Prostate gland (tissue), 2 donors: Measurements from ENCODE around the gene CYB561D1.

Experiments used
- POLR2A ChIP-seq: fragments of 450-650 bp; IDR thresholded peaks from one replicate; pipeline ENCODE4 v1.6.1; 2016; ENCODE audit warnings: antibody characterized with exemption, mild to moderate bottlenecking
- TF ChIP-seq, protein P1 (sequence below), 4 experiments: fragments of 200-600 bp in 2 of 4; fragments of 450-650 bp in 2 of 4; sonication (generic) in 2 of 4; IDR thresholded peaks; 1 replicate in 3 of 4; 2 replicates in 1 of 4; pipeline ENCODE4 v1.5.1; 2016 to 2019; ENCODE audit warnings: antibody characterized with exemption in 4 of 4, mild to moderate bottlenecking in 2 of 4, moderate library complexity in 2 of 4

DNA sequence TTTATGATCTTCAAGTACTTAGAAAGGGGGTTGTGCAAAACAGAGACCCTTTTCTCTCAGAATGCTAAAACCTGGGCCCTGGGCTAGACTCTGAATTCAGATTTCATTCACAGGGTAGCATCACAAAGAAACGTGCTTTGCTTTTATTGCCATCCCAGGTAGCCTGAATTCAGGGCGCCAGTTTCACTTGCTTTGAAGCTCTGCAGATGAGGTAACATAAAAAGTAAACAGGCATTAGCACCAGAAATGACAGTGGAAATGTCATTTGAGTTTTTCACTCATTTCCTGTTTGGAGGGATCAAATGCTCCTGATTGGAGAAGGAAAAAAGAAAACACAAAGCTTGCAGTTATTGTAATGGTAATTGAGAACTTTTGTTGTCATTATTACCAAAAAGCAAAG, 25.0 kb upstream of the CYB561D1 start:
- TF ChIP-seq, protein P1, sequence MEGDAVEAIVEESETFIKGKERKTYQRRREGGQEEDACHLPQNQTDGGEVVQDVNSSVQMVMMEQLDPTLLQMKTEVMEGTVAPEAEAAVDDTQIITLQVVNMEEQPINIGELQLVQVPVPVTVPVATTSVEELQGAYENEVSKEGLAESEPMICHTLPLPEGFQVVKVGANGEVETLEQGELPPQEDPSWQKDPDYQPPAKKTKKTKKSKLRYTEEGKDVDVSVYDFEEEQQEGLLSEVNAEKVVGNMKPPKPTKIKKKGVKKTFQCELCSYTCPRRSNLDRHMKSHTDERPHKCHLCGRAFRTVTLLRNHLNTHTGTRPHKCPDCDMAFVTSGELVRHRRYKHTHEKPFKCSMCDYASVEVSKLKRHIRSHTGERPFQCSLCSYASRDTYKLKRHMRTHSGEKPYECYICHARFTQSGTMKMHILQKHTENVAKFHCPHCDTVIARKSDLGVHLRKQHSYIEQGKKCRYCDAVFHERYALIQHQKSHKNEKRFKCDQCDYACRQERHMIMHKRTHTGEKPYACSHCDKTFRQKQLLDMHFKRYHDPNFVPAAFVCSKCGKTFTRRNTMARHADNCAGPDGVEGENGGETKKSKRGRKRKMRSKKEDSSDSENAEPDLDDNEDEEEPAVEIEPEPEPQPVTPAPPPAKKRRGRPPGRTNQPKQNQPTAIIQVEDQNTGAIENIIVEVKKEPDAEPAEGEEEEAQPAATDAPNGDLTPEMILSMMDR (IDR thresholded peaks at IDR 0.05) = no peak
- TF ChIP-seq POLR2A = no peak
